ENCODE results near the gene AKR7A2.

The AKR7A2 gene

GRCh38 chr1:19315378-19316198 lies 3.6 kb upstream of the AKR7A2 start:
- Histone ChIP-seq H3K27ac (ENCODE audit: low read depth, low read length) (no peak overlapping the region), H3K36me3 (ENCODE audit: control insufficient read depth in 1 of 2, insufficient read depth in 2 of 2, low read length in 2 of 2) (peaks cover 0 to 16% of the 10 kb centered on the region in 2 donors), H3K4me3 (ENCODE audit: low read depth in 1 of 2, low read length in 2 of 2) (no peak overlapping the region), H3K9me3 (ENCODE audit: control insufficient read depth in 1 of 2, low read length in 2 of 2) (no peaks in the 10 kb centered on the region), H3K4me1 (ENCODE audit: control insufficient read depth in 1 of 2, insufficient read depth in 2 of 2, low read length in 2 of 2) (peaks cover 20 to 35% of the 10 kb centered on the region in 2 donors), H3K27me3 (ENCODE audit: control insufficient read depth in 1 of 2, insufficient read depth in 2 of 2, low read length in 2 of 2) (no peaks in the 10 kb centered on the region), H3K9ac (ENCODE audit: low read depth in 1 of 2, low read length in 2 of 2) (no peak overlapping the region)

- no peaks in the 10 kb centered on the region for H3K27me3 ChIP-seq (ENCODE audit: control insufficient read depth in 1 of 2, insufficient read depth in 2 of 2, low read length in 2 of 2)
- H3K36me3 ChIP-seq (ENCODE audit: control insufficient read depth in 1 of 2, insufficient read depth in 2 of 2, low read length in 2 of 2) = peaks cover 0 to 14% of the 10 kb centered on the region in 2 donors
- no peaks in the 10 kb centered on the region for H3K9me3 ChIP-seq (ENCODE audit: control insufficient read depth in 1 of 2, low read length in 2 of 2)
- H3K4me3 ChIP-seq (ENCODE audit: low read depth in 1 of 2, low read length in 2 of 2) = no peak overlapping the region
- H3K9ac ChIP-seq (ENCODE audit: low read depth in 1 of 2, low read length in 2 of 2) = no peak overlapping the region
- no peak overlapping the region for H3K27ac ChIP-seq (ENCODE audit: low read depth, low read length)
- peaks cover 21 to 39% of the 10 kb centered on the region in 2 donors for H3K4me1 ChIP-seq (ENCODE audit: control insufficient read depth in 1 of 2, insufficient read depth in 2 of 2, low read length in 2 of 2)
Measured at GRCh38 chr1:19313961-19314882, 2.3 kb upstream of the AKR7A2 start.

GRCh38 chr1:19313636-19313959 lies 1.7 kb upstream of the AKR7A2 start:
- Histone ChIP-seq H3K36me3 (ENCODE audit: control insufficient read depth in 1 of 2, insufficient read depth in 2 of 2, low read length in 2 of 2) (peaks cover 0 to 9% of the 10 kb centered on the region in 2 donors), H3K4me1 (ENCODE audit: control insufficient read depth in 1 of 2, insufficient read depth in 2 of 2, low read length in 2 of 2) (peaks cover 24 to 46% of the 10 kb centered on the region in 2 donors), H3K27me3 (ENCODE audit: control insufficient read depth in 1 of 2, insufficient read depth in 2 of 2, low read length in 2 of 2) (no peaks in the 10 kb centered on the region), H3K9me3 (ENCODE audit: control insufficient read depth in 1 of 2, low read length in 2 of 2) (no peaks in the 10 kb centered on the region), H3K4me3 (ENCODE audit: low read depth in 1 of 2, low read length in 2 of 2) (peak overlapping the region in 1 of 2 donors; percentile 81), H3K27ac (ENCODE audit: low read depth, low read length) (no peak overlapping the region), H3K9ac (ENCODE audit: low read depth in 1 of 2, low read length in 2 of 2) (no peak overlapping the region)

GRCh38 chr1:19312782-19313635 lies 1.1 kb upstream of the AKR7A2 start:
- no peak overlapping the region for H3K27ac ChIP-seq (ENCODE audit: low read depth, low read length)
- H3K36me3 ChIP-seq (ENCODE audit: control insufficient read depth in 1 of 2, insufficient read depth in 2 of 2, low read length in 2 of 2) = peaks cover 0 to 10% of the 10 kb centered on the region in 2 donors
- H3K9me3 ChIP-seq (ENCODE audit: control insufficient read depth in 1 of 2, low read length in 2 of 2) = no peaks in the 10 kb centered on the region
- H3K4me3 ChIP-seq (ENCODE audit: low read depth in 1 of 2, low read length in 2 of 2) = peak overlapping the region; percentile 73 to 81
- peak overlapping the region; percentile 62 to 79 for H3K9ac ChIP-seq (ENCODE audit: low read depth in 1 of 2, low read length in 2 of 2)
- peaks cover 29 to 52% of the 10 kb centered on the region in 2 donors for H3K4me1 ChIP-seq (ENCODE audit: control insufficient read depth in 1 of 2, insufficient read depth in 2 of 2, low read length in 2 of 2)
- no peaks in the 10 kb centered on the region for H3K27me3 ChIP-seq (ENCODE audit: control insufficient read depth in 1 of 2, insufficient read depth in 2 of 2, low read length in 2 of 2)

GRCh38 chr1:19311503-19311930 lies 427 bp downstream of the AKR7A2 start:
- peak overlapping the region; percentile 83 to 89 for H3K4me3 ChIP-seq (ENCODE audit: low read depth in 1 of 2, low read length in 2 of 2)
- H3K4me1 ChIP-seq (ENCODE audit: control insufficient read depth in 1 of 2, insufficient read depth in 2 of 2, low read length in 2 of 2) = peaks cover 37 to 61% of the 10 kb centered on the region in 2 donors

GRCh38 chr1:19310720-19311502 lies 1.0 kb downstream of the AKR7A2 start:
- Histone ChIP-seq H3K9ac (ENCODE audit: low read depth in 1 of 2, low read length in 2 of 2) (peak overlapping the region; percentile 65 to 79), H3K27ac (ENCODE audit: low read depth, low read length) (no peak overlapping the region), H3K9me3 (ENCODE audit: control insufficient read depth in 1 of 2, low read length in 2 of 2) (no peaks in the 10 kb centered on the region), H3K27me3 (ENCODE audit: control insufficient read depth in 1 of 2, insufficient read depth in 2 of 2, low read length in 2 of 2) (no peaks in the 10 kb centered on the region), H3K4me3 (ENCODE audit: low read depth in 1 of 2, low read length in 2 of 2) (peak overlapping the region; percentile 83 to 89), H3K36me3 (ENCODE audit: control insufficient read depth in 1 of 2, insufficient read depth in 2 of 2, low read length in 2 of 2) (peaks cover 3 to 25% of the 10 kb centered on the region in 2 donors), H3K4me1 (ENCODE audit: control insufficient read depth in 1 of 2, insufficient read depth in 2 of 2, low read length in 2 of 2) (peaks cover 37 to 57% of the 10 kb centered on the region in 2 donors)

More at GRCh38 chr1:19311503-19311930, 427 bp downstream of the AKR7A2 start:
- Histone ChIP-seq H3K27me3 (ENCODE audit: control insufficient read depth in 1 of 2, insufficient read depth in 2 of 2, low read length in 2 of 2) (no peaks in the 10 kb centered on the region), H3K9ac (ENCODE audit: low read depth in 1 of 2, low read length in 2 of 2) (peak overlapping the region; percentile 65 to 79), H3K27ac (ENCODE audit: low read depth, low read length) (peak overlapping the region; percentile 17), H3K36me3 (ENCODE audit: control insufficient read depth in 1 of 2, insufficient read depth in 2 of 2, low read length in 2 of 2) (peaks cover 0 to 19% of the 10 kb centered on the region in 2 donors), H3K9me3 (ENCODE audit: control insufficient read depth in 1 of 2, low read length in 2 of 2) (no peaks in the 10 kb centered on the region)

GRCh38 chr1:19310061-19310460 lies 1.9 kb downstream of the AKR7A2 start:
- no peak overlapping the region for H3K27ac ChIP-seq (ENCODE audit: low read depth, low read length)
- H3K9me3 ChIP-seq (ENCODE audit: control insufficient read depth in 1 of 2, low read length in 2 of 2) = no peaks in the 10 kb centered on the region
- no peaks in the 10 kb centered on the region for H3K27me3 ChIP-seq (ENCODE audit: control insufficient read depth in 1 of 2, insufficient read depth in 2 of 2, low read length in 2 of 2)
- no peak overlapping the region for H3K4me3 ChIP-seq (ENCODE audit: low read depth in 1 of 2, low read length in 2 of 2)
- peaks cover 37 to 51% of the 10 kb centered on the region in 2 donors for H3K4me1 ChIP-seq (ENCODE audit: control insufficient read depth in 1 of 2, insufficient read depth in 2 of 2, low read length in 2 of 2)
- H3K36me3 ChIP-seq (ENCODE audit: control insufficient read depth in 1 of 2, insufficient read depth in 2 of 2, low read length in 2 of 2) = peaks cover 11 to 33% of the 10 kb centered on the region in 2 donors
- H3K9ac ChIP-seq (ENCODE audit: low read depth in 1 of 2, low read length in 2 of 2) = no peak overlapping the region

- no peak overlapping the region for H3K9ac ChIP-seq (ENCODE audit: low read depth in 1 of 2, low read length in 2 of 2)
- H3K27ac ChIP-seq (ENCODE audit: low read depth, low read length) = no peak overlapping the region
- H3K4me1 ChIP-seq (ENCODE audit: control insufficient read depth in 1 of 2, insufficient read depth in 2 of 2, low read length in 2 of 2) = peaks cover 37 to 51% of the 10 kb centered on the region in 2 donors
- H3K9me3 ChIP-seq (ENCODE audit: control insufficient read depth in 1 of 2, low read length in 2 of 2) = no peaks in the 10 kb centered on the region
- H3K4me3 ChIP-seq (ENCODE audit: low read depth in 1 of 2, low read length in 2 of 2) = peak overlapping the region in 1 of 2 donors; percentile 1
- H3K36me3 ChIP-seq (ENCODE audit: control insufficient read depth in 1 of 2, insufficient read depth in 2 of 2, low read length in 2 of 2) = peaks cover 17 to 41% of the 10 kb centered on the region in 2 donors
- H3K27me3 ChIP-seq (ENCODE audit: control insufficient read depth in 1 of 2, insufficient read depth in 2 of 2, low read length in 2 of 2) = no peaks in the 10 kb centered on the region
Measured at GRCh38 chr1:19309123-19309813, 2.7 kb downstream of the AKR7A2 start.

Data from duodenal mucosa (tissue), 2 donors.